Measurements from ENCODE around the gene UBTD2.
"Not testable (repeated sequence)": the region's sequence is repeated elsewhere in the genome, so short reads cannot be mapped to it uniquely, and the experiment has no call there.

Gene UBTD2

GRCh38 chr5:172245046-172245445 lies 38.5 kb downstream of the UBTD2 start:
- no peak for DNase-seq

- no peak for DNase-seq
These were observed 40.3 kb downstream of the UBTD2 start for GRCh38 chr5:172243302-172243701.

GRCh38 chr5:172238334-172238733 lies 45.2 kb downstream of the UBTD2 start:
- no peak for DNase-seq

- DNase-seq = no peak
These were observed 47.5 kb downstream of the UBTD2 start for GRCh38 chr5:172235827-172236736.

GRCh38 chr5:172235132-172235780 lies 48.3 kb downstream of the UBTD2 start:
- DNase-seq = no peak

GRCh38 chr5:172234031-172234430 lies 49.5 kb downstream of the UBTD2 start:
- no peak for DNase-seq

GRCh38 chr5:172229904-172230303 lies 53.7 kb downstream of the UBTD2 start:
- DNase-seq = no peak

- DNase-seq = no peak
These were observed 58.6 kb downstream of the UBTD2 start for GRCh38 chr5:172224996-172225395.

GRCh38 chr5:172223901-172224873 lies 59.4 kb downstream of the UBTD2 start:
- no peak for DNase-seq

GRCh38 chr5:172219296-172219695 lies 64.3 kb downstream of the UBTD2 start:
- no peak for DNase-seq

GRCh38 chr5:172216345-172216744 lies 67.2 kb downstream of the UBTD2 start:
- no peak for DNase-seq

- DNase-seq = no peak
These were observed 70.4 kb downstream of the UBTD2 start for GRCh38 chr5:172213126-172213525.

- no peak for DNase-seq
These were observed 71.9 kb downstream of the UBTD2 start for GRCh38 chr5:172211676-172212075.

GRCh38 chr5:172209714-172210113 lies 73.8 kb downstream of the UBTD2 start:
- no peak for DNase-seq

- DNase-seq = no peak
These were observed 76.1 kb downstream of the UBTD2 start for GRCh38 chr5:172207511-172207910.

GRCh38 chr5:172205984-172206383 lies 77.6 kb downstream of the UBTD2 start:
- DNase-seq = not testable (repeated sequence)

GRCh38 chr5:172200476-172200875 lies 83.1 kb downstream of the UBTD2 start:
- DNase-seq = no peak

- DNase-seq = no peak
These were observed 84.1 kb downstream of the UBTD2 start for GRCh38 chr5:172199446-172199845.

GRCh38 chr5:172197775-172198174 lies 85.8 kb downstream of the UBTD2 start:
- not testable (repeated sequence) for DNase-seq

GRCh38 chr5:172194985-172195774 lies 88.4 kb downstream of the UBTD2 start:
- DNase-seq = no peak

GRCh38 chr5:172193872-172194271 lies 89.7 kb downstream of the UBTD2 start, which contains the start of gene EFCAB9:
TSS of gene EFCAB9 (plus strand) at chr5:172194172. CDS start at chr5:172194173, 1 bp downstream.
- no peak for DNase-seq

- no peak for DNase-seq
These were observed 93.8 kb downstream of the UBTD2 start for GRCh38 chr5:172189693-172190296.
